HG03135 (cell line): ENCODE data around the gene GATA5.
"Not testable (repeated sequence)": the region's sequence is repeated elsewhere in the genome, so short reads cannot be mapped to it uniquely, and the experiment has no call there.

Experiments used
- ATAC-seq: cut with Tn5 transposase; IDR thresholded peaks from one replicate; pipeline ENCODE4 v1.9.1; 2021; ENCODE audit warnings: mild to moderate bottlenecking, moderate library complexity; ENCODE audit not compliant: unreplicated experiment

The GATA5 gene

GRCh38 chr20:62505337-62506045, 29.7 kb upstream of the GATA5 start:
- ATAC-seq: no peak

- no peak for ATAC-seq
These were observed 28.5 kb upstream of the GATA5 start for GRCh38 chr20:62504323-62504722.

- no peak for ATAC-seq
These were observed 27.8 kb upstream of the GATA5 start for GRCh38 chr20:62503401-62504178.

- ATAC-seq: peak; percentile 11
These were observed 26.8 kb upstream of the GATA5 start for GRCh38 chr20:62502496-62503095.

GRCh38 chr20:62501801-62502495, 26.2 kb upstream of the GATA5 start:
- ATAC-seq: peak; percentile 66

- no peak for ATAC-seq
These were observed 24.6 kb upstream of the GATA5 start for GRCh38 chr20:62500237-62500864.

GRCh38 chr20:62499758-62500236, 24.0 kb upstream of the GATA5 start:
- ATAC-seq: no peak

- ATAC-seq: no peak
These were observed 23.1 kb upstream of the GATA5 start for GRCh38 chr20:62498874-62499273.

GRCh38 chr20:62496568-62497218, 20.9 kb upstream of the GATA5 start:
- no peak for ATAC-seq

GRCh38 chr20:62495749-62496567, 20.2 kb upstream of the GATA5 start:
- no peak for ATAC-seq

- ATAC-seq: no peak
These were observed 19.4 kb upstream of the GATA5 start for GRCh38 chr20:62494980-62495748.

- ATAC-seq: no peak
These were observed 18.7 kb upstream of the GATA5 start for GRCh38 chr20:62494537-62494936.

- no peak for ATAC-seq
These were observed 18.1 kb upstream of the GATA5 start for GRCh38 chr20:62493886-62494285.

- no peak for ATAC-seq
These were observed 17.6 kb upstream of the GATA5 start for GRCh38 chr20:62493253-62493885.

GRCh38 chr20:62492711-62493110, 16.9 kb upstream of the GATA5 start:
- no peak for ATAC-seq

- not testable (repeated sequence) for ATAC-seq
These were observed 15.0 kb upstream of the GATA5 start for GRCh38 chr20:62490783-62491182.

- ATAC-seq: no peak
These were observed 14.1 kb upstream of the GATA5 start for GRCh38 chr20:62489932-62490263.

GRCh38 chr20:62489186-62489931, 13.6 kb upstream of the GATA5 start:
- ATAC-seq: no peak
